ENCODE data around the gene CNTNAP5. TPM values are rescaled to one million over a fixed set of nuclear protein-coding genes. Genes with fewer than 3 reads are reported as not detected.

The CNTNAP5 gene
- total RNA-seq, 1 experiment from 2014 or later = 0.48 TPM

DNA sequence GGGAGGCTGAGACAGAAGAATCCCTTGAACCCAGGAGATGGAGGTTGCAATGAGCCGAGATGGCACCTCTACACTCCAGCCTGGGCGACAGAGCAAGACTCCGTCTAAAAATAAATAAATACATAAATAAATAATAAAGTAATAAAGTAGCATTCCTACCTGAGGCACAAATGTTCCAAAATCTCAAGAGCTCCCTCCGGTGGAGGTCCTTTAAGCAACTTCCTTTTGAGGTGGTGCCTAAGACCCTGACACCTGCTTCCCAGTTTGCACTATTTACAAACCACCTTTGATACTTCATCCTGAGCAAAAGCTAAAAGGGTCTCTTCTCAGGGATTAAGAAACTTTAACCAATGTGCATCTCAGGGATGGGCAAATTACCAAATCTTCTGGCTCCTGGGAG, 505.1 kb downstream of the CNTNAP5 start:
- peaks cover 2 to 19% (median 3%) of the 10 kb centered on the region in 3 experiments; a peak in 3 of 7 replicates for H3K36me3 Mint-ChIP-seq (ENCODE audit: insufficient read depth in 1 of 3, low read depth in 3 of 3)
- Histone ChIP-seq H3K23ac (ENCODE audit: insufficient read length, low read depth, low read length) (no peak overlapping the region), H3K79me1 (ENCODE audit: insufficient read depth, low read depth, low read length, poor library complexity, severe bottlenecking) (no peaks in the 10 kb centered on the region), H3K18ac (ENCODE audit: insufficient read length, low read depth, low read length) (no peak overlapping the region), H3K79me2 (ENCODE audit: insufficient read depth, low read length) (no peaks in the 10 kb centered on the region), H4K91ac (ENCODE audit: insufficient read length, low read depth, low read length) (no peak overlapping the region), H2BK120ac (ENCODE audit: low read depth, low read length, poor library complexity, severe bottlenecking) (no peak overlapping the region), H2BK5ac (ENCODE audit: insufficient read length, low read length) (no peak overlapping the region), H3K56ac (ENCODE audit: insufficient read length, low read depth, low read length) (no peak overlapping the region), H3K4ac (ENCODE audit: low read depth, low read length) (no peak overlapping the region), H4K20me1 (ENCODE audit: control insufficient read depth, insufficient read depth, insufficient read length) (no peaks in the 10 kb centered on the region), H3K4me1 (ENCODE audit: insufficient read depth, low read length) (peaks cover 5% of the 10 kb centered on the region; the same call in 1 of the 2 replicates), H2BK20ac (ENCODE audit: low read depth, low read length, poor library complexity, severe bottlenecking) (peak overlapping the region; percentile 30), H3K23me2 (ENCODE audit: insufficient read length, low read depth, low read length, poor library complexity, severe bottlenecking) (no peaks in the 10 kb centered on the region), H2AK5ac (ENCODE audit: insufficient read length, low read length) (no peak overlapping the region), H4K8ac (replicated peaks; ENCODE audit: insufficient read length, low read depth, low read length) (no peak overlapping the region), H3K9ac (ENCODE audit: extremely low read depth, insufficient read length, low read length) (no peak overlapping the region), H3K9me3 (ENCODE audit: control insufficient read depth, low read depth, low read length) (peaks cover 6% of the 10 kb centered on the region), H3K4me2 (ENCODE audit: insufficient read depth, insufficient read length, low read length) (no peak overlapping the region), H3K27me3 (ENCODE audit: insufficient read depth, low read length) (no peaks in the 10 kb centered on the region), H4K5ac (ENCODE audit: insufficient read length, low read depth, low read length) (no peak overlapping the region), H3K27ac (ENCODE audit: insufficient read length, low read depth, low read length) (no peak overlapping the region), H3T11ph (ENCODE audit: low read length) (no peak overlapping the region), H2AFZ (ENCODE audit: low read length) (no peak overlapping the region), H2BK12ac (ENCODE audit: insufficient read length, low read depth, low read length) (no peak overlapping the region), H3K14ac (ENCODE audit: insufficient read depth, low read length) (no peak overlapping the region), H2BK15ac (ENCODE audit: low read depth, low read length) (no peak overlapping the region)
- H3K4me3 Mint-ChIP-seq = no peak overlapping the region
- H3K9me3 Mint-ChIP-seq = peaks cover 0 to 12% of the 10 kb centered on the region in 2 experiments; a peak in 4 of 5 replicates
- H3K27ac Mint-ChIP-seq = no peak overlapping the region
- no peaks in the 10 kb centered on the region for H3K27me3 Mint-ChIP-seq (ENCODE audit: low read depth)
- H3K4me1 Mint-ChIP-seq = peaks cover 14 to 20% of the 10 kb centered on the region in 2 experiments
- no CpG with 5 or more reads among the region's 4 CpGs for WGBS (ENCODE audit: extremely low coverage, insufficient read length, low lambda C conversion rate)
- no peak for DNase-seq
- peak; percentile 55 for TF ChIP-seq CTCF (conservative IDR thresholded peaks at IDR 0.05)
